Measurements from ENCODE around the gene KHK.
"Not testable (repeated sequence)": the region's sequence is repeated elsewhere in the genome, so short reads cannot be mapped to it uniquely, and the experiment has no call there.

The KHK gene

DNA sequence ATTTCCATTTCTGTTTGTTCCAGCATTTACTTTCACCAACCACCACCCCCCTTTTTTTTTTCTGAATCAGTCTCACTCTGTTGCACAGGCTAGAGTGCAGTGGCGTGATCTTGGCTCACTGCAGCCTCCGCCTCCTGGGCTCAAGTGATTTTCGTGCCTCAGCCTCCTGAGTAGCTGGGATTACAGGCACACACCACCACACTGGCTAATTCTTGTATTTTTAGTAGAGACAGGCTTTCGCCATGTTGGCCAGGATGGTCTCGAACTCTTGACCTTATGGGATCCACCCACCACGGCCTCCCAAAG is 11.1 kb upstream of the KHK start:
- H3K4me3 ChIP-seq (ENCODE audit: low read length); H3K9ac ChIP-seq (ENCODE audit: low read length); H3K27me3 ChIP-seq (replicated peaks; ENCODE audit: control insufficient read depth, insufficient read depth, low read length); H3K9me3 ChIP-seq (ENCODE audit: control insufficient read depth, low read length); H3K36me3 ChIP-seq (ENCODE audit: control insufficient read depth, insufficient read depth, low read length, severe bottlenecking); DNase-seq (ENCODE audit: low read depth): not testable (repeated sequence)
- H3K4me1 ChIP-seq (ENCODE audit: control insufficient read depth, insufficient read depth, low read length) = peaks cover 44% of the 10 kb centered on the region

GRCh38 chr2:27076323-27076722 is 10.2 kb upstream of the KHK start:
- Histone ChIP-seq H3K9me3 (ENCODE audit: control insufficient read depth, low read length) (no peaks in the 10 kb centered on the region), H3K36me3 (ENCODE audit: control insufficient read depth, insufficient read depth, low read length, severe bottlenecking) (no peaks in the 10 kb centered on the region), H3K9ac (ENCODE audit: low read length) (no peak overlapping the region), H3K27me3 (replicated peaks; ENCODE audit: control insufficient read depth, insufficient read depth, low read length) (no peaks in the 10 kb centered on the region), H3K4me3 (ENCODE audit: low read length) (no peak overlapping the region), H3K4me1 (ENCODE audit: control insufficient read depth, insufficient read depth, low read length) (peaks cover 49% of the 10 kb centered on the region)
- DNase-seq (ENCODE audit: low read depth) = no peak

DNA sequence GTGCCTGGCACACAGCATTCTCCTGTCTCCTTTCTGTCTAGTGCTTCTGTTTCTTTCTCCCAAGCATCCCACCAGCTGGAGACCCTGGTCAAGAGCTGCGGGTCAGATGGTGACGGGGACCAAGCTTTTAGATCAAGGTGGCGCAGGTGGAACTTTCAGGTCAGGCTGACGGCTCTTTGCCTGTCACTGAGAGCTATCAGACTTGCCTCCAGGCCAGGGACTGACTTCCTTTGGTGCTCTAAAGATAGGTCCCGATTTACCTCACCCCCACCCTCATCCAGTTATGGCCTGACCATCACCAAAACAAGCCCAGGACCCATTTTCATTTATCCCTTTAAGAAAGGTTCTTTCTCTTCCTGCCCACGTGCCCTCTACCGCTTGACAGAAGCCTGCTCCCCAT is 9.3 kb upstream of the KHK start:
- Histone ChIP-seq H3K4me1 (ENCODE audit: control insufficient read depth, insufficient read depth, low read length) (peaks cover 49% of the 10 kb centered on the region), H3K9ac (ENCODE audit: low read length) (no peak overlapping the region), H3K27me3 (replicated peaks; ENCODE audit: control insufficient read depth, insufficient read depth, low read length) (no peaks in the 10 kb centered on the region), H3K36me3 (ENCODE audit: control insufficient read depth, insufficient read depth, low read length, severe bottlenecking) (peaks cover 5% of the 10 kb centered on the region), H3K9me3 (ENCODE audit: control insufficient read depth, low read length) (no peaks in the 10 kb centered on the region), H3K4me3 (ENCODE audit: low read length) (no peak overlapping the region)
- DNase-seq (ENCODE audit: low read depth) = no peak

DNA sequence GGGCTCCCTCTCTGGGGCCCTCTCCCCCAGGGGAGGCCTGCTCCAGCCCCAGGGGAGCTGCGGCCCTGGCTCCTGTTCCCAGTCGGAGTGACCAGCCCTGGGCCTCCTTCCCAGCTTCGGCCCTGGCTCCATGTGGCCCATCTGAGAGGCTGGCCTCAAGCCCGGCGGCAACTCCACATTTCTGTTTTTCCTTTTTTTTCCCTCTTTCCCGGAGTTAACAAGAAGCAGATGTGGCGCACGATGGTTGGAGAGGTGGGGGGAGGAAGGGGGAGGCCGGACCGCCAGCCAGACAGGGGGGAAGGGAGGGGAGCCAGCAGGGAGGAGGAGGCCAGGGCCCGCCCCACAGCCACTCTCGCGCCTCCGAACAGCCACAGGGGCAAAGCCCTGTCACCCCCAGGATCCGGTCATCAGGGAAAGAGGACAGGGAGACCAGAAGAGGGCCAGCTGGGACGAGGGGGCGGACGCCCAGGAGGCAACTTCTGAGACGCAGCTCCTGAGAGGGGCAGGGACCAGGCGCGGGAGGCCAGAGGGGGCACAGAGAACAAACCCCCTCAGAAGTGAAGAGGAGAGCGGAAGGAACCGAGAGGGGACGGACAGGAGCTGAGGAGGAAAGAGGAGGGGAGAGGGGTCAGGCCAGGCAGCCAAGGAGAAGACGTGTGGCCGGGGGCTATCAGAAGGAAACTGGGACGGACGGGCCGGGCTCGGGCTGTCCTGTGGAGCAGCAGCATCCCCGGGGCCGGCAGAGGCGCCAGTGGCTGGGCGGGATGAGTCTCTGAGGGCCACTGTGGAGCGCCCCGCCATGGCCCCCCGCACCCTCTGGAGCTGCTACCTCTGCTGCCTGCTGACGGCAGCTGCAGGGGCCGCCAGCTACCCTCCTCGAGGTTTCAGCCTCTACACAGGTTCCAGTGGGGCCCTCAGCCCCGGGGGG is 8.0 kb upstream of the KHK start, which contains the start of gene EMILIN1:
Gene EMILIN1 (plus strand): TSS at position 349 of the 928 bp plus-strand sequence. CDS start 451 bp downstream, at position 800.
- Histone ChIP-seq H3K4me3 (ENCODE audit: low read length) (peak within 1 kb of the TSS; percentile 91), H3K36me3 (ENCODE audit: control insufficient read depth, insufficient read depth, low read length, severe bottlenecking) (peaks cover 10% of the 10 kb centered on the region), H3K9ac (ENCODE audit: low read length) (peak within 1 kb of the TSS; percentile 94), H3K27me3 (replicated peaks; ENCODE audit: control insufficient read depth, insufficient read depth, low read length) (no peaks in the 10 kb centered on the region), H3K4me1 (ENCODE audit: control insufficient read depth, insufficient read depth, low read length) (peaks cover 46% of the 10 kb centered on the region), H3K9me3 (ENCODE audit: control insufficient read depth, low read length) (no peaks in the 10 kb centered on the region)
- DNase-seq (ENCODE audit: low read depth) = peak; percentile 99

DNA sequence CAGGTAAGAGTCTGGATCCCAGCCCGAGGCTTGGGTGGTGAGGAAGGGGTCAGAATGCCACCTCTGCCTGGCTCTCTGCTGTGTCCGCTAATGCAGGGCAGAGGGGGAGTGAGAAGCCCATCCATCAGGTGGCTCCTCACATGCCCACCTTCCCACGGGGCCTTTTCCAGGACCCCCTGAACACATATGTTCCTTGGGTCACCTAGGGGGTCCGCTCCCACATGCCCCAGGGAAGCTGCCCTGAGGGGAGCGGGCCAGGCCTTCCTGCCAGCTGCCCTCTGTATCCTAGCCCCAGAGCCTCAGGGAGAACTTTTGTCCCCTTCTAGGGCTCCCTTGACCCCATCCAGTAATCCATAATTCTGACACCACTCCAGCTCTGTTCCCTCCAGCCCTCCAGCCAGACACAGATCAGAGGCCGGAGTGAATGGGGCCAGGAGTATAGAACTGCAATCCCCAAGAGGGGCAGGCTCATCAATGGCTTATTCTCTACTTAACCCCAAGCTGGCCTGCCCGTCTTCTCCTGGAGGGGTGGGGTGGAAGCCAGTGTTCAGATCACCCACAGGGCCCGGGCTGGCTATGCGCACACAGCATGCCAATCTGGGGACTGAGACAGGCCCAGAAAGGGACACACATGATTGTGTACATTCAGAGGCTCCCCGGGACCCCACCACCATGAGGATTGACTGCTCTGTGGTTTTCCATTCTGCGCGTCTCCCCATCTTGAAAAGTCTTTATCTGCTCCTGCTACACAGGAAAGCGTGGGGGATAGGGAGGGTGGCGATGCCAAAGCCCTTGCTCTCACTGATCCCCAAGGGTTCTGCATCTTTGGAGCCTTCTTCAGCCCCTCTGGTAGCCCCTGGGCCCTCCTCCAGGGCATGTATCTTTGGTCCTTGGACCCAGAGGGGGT is 7.1 kb upstream of the KHK start:
- H3K4me1 ChIP-seq (ENCODE audit: control insufficient read depth, insufficient read depth, low read length) = peaks cover 39% of the 10 kb centered on the region
- no peaks in the 10 kb centered on the region for H3K9me3 ChIP-seq (ENCODE audit: control insufficient read depth, low read length)
- peak; percentile 55 for DNase-seq (ENCODE audit: low read depth)
- peaks cover 10% of the 10 kb centered on the region for H3K36me3 ChIP-seq (ENCODE audit: control insufficient read depth, insufficient read depth, low read length, severe bottlenecking)
- peak overlapping the region; percentile 94 for H3K9ac ChIP-seq (ENCODE audit: low read length)
- peak overlapping the region; percentile 91 for H3K4me3 ChIP-seq (ENCODE audit: low read length)
- no peaks in the 10 kb centered on the region for H3K27me3 ChIP-seq (replicated peaks; ENCODE audit: control insufficient read depth, insufficient read depth, low read length)

DNA sequence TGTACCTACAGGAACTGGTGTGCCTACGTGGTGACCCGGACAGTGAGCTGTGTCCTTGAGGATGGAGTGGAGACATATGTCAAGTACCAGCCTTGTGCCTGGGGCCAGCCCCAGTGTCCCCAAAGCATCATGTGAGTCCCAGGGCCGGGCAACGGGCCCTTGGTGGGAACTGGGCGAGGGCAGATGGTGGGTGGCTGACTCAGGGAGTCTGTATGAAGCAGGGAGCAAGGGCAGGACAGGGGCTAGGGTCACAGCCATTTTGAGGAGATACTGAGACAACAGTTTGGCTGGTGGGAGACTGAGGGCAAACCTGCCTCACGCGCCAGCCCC is 6.5 kb upstream of the KHK start:
- Histone ChIP-seq H3K4me3 (ENCODE audit: low read length) (peak overlapping the region; percentile 91), H3K36me3 (ENCODE audit: control insufficient read depth, insufficient read depth, low read length, severe bottlenecking) (peaks cover 10% of the 10 kb centered on the region), H3K9me3 (ENCODE audit: control insufficient read depth, low read length) (no peaks in the 10 kb centered on the region), H3K9ac (ENCODE audit: low read length) (peak overlapping the region; percentile 94), H3K27me3 (replicated peaks; ENCODE audit: control insufficient read depth, insufficient read depth, low read length) (no peaks in the 10 kb centered on the region), H3K4me1 (ENCODE audit: control insufficient read depth, insufficient read depth, low read length) (peaks cover 34% of the 10 kb centered on the region)
- DNase-seq (ENCODE audit: low read depth) = peak; percentile 37

- Histone ChIP-seq H3K4me1 (ENCODE audit: control insufficient read depth, insufficient read depth, low read length) (peaks cover 37% of the 10 kb centered on the region), H3K36me3 (ENCODE audit: control insufficient read depth, insufficient read depth, low read length, severe bottlenecking) (peaks cover 10% of the 10 kb centered on the region)
- no peak for DNase-seq (ENCODE audit: low read depth)
These were observed 6.0 kb upstream of the KHK start for GRCh38 chr2:27080603-27080936.

GRCh38 chr2:27081984-27082772 is 4.4 kb upstream of the KHK start:
- Histone ChIP-seq H3K4me3 (ENCODE audit: low read length) (no peak overlapping the region), H3K27me3 (replicated peaks; ENCODE audit: control insufficient read depth, insufficient read depth, low read length) (no peaks in the 10 kb centered on the region), H3K36me3 (ENCODE audit: control insufficient read depth, insufficient read depth, low read length, severe bottlenecking) (peaks cover 10% of the 10 kb centered on the region), H3K9me3 (ENCODE audit: control insufficient read depth, low read length) (no peaks in the 10 kb centered on the region), H3K4me1 (ENCODE audit: control insufficient read depth, insufficient read depth, low read length) (peaks cover 45% of the 10 kb centered on the region), H3K9ac (ENCODE audit: low read length) (no peak overlapping the region)
- no peak for DNase-seq (ENCODE audit: low read depth)

More at GRCh38 chr2:27080603-27080936, 6.0 kb upstream of the KHK start:
- Histone ChIP-seq H3K9me3 (ENCODE audit: control insufficient read depth, low read length) (no peaks in the 10 kb centered on the region), H3K27me3 (replicated peaks; ENCODE audit: control insufficient read depth, insufficient read depth, low read length) (no peaks in the 10 kb centered on the region), H3K4me3 (ENCODE audit: low read length) (peak overlapping the region; percentile 91), H3K9ac (ENCODE audit: low read length) (peak overlapping the region; percentile 94)

DNA sequence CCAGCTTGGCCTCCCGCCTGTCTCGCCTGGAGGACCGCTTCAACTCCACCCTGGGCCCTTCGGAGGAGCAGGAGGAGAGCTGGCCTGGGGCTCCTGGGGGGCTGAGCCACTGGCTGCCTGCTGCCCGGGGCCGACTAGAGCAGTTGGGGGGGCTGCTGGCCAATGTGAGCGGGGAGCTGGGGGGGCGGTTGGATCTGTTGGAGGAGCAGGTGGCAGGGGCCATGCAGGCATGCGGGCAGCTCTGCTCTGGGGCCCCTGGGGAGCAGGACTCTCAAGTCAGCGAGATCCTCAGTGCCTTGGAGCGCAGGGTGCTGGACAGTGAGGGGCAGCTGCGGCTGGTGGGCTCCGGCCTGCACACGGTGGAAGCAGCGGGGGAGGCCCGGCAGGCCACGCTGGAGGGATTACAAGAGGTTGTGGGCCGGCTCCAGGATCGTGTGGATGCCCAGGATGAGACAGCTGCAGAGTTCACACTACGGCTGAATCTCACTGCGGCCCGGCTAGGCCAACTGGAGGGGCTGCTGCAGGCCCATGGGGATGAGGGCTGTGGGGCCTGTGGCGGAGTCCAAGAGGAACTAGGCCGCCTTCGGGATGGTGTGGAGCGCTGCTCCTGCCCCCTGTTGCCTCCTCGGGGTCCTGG is 3.7 kb upstream of the KHK start:
- H3K9ac ChIP-seq (ENCODE audit: low read length) = no peak overlapping the region
- H3K4me1 ChIP-seq (ENCODE audit: control insufficient read depth, insufficient read depth, low read length) = peaks cover 43% of the 10 kb centered on the region
- H3K4me3 ChIP-seq (ENCODE audit: low read length) = no peak overlapping the region
- no peaks in the 10 kb centered on the region for H3K27me3 ChIP-seq (replicated peaks; ENCODE audit: control insufficient read depth, insufficient read depth, low read length)
- H3K36me3 ChIP-seq (ENCODE audit: control insufficient read depth, insufficient read depth, low read length, severe bottlenecking) = peaks cover 10% of the 10 kb centered on the region
- no peaks in the 10 kb centered on the region for H3K9me3 ChIP-seq (ENCODE audit: control insufficient read depth, low read length)
- DNase-seq (ENCODE audit: low read depth) = no peak

GRCh38 chr2:27083410-27084296 is 2.9 kb upstream of the KHK start:
- no peak overlapping the region for H3K4me3 ChIP-seq (ENCODE audit: low read length)
- no peaks in the 10 kb centered on the region for H3K9me3 ChIP-seq (ENCODE audit: control insufficient read depth, low read length)
- DNase-seq (ENCODE audit: low read depth) = no peak
- peaks cover 41% of the 10 kb centered on the region for H3K4me1 ChIP-seq (ENCODE audit: control insufficient read depth, insufficient read depth, low read length)
- H3K27me3 ChIP-seq (replicated peaks; ENCODE audit: control insufficient read depth, insufficient read depth, low read length) = no peaks in the 10 kb centered on the region
- H3K36me3 ChIP-seq (ENCODE audit: control insufficient read depth, insufficient read depth, low read length, severe bottlenecking) = peaks cover 10% of the 10 kb centered on the region
- H3K9ac ChIP-seq (ENCODE audit: low read length) = no peak overlapping the region

Measured in adipocyte (in vitro differentiated cells).